DMS53 treated with DMSO at 0.1 percent for 48 hours (cell line): Measurements from ENCODE around the gene ROBO1.

Experiments
- DNase-seq: peaks from one replicate; lab custom pipeline; 2025; ENCODE audit not compliant: unreplicated experiment; lab: John Stamatoyannopoulos, UW

Gene ROBO1

DNA sequence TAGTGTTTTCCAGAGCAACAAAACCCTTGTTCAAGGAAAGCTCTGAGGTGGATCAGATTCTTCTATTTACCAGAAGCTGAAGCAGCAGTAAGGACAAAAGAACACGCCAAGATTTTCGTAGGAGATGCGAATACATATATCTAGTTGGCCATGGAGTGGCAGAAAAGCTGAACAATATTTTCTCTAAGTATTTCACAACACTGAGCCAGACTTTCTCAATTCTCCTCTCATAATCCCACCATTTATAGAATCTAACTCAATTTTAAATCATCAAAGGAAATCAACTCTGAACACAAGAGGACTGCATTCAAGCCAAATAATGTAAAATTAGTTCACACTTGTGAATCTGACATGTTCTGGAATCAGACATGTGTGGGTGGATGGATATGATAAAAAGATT lies 775.0 kb downstream of the ROBO1 start:
- DNase-seq: no peak

DNA sequence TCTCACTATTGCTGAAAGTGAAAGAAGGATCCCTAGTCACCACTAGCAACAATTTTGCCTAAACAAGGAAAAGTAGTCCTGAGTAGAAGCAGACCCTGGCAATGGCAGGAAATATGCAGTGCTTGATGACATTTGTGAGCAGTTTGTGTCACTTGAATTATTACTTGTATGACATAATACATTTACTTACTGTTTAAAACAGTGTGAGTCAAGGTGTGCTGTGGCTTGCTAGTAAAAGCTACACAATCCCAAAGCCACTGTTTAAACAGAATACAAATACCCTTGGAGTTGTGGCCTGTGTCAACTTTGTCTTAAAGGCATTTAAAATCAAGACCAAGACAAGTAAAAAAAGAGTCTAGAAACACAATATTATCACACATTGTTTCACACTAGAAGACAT lies 775.4 kb downstream of the ROBO1 start:
- DNase-seq: no peak

DNA sequence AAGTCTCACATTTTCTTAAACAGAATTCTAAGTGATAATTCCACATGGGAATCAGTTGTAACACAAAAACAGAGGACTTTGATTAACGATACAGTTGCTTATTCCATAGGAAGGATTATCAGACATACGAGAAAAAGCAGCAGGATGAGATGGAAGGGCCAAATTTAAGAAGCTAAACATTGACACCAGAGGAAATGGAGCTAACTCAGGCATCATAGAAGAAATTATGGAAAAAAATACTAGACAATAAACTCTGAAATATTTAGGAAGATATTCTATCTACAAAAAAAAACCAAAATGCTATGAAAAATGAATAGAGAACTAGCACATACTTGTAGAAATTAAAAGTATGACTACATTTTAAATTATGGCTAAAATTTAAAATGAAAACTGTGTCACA lies 776.1 kb downstream of the ROBO1 start:
- DNase-seq: no peak

DNA sequence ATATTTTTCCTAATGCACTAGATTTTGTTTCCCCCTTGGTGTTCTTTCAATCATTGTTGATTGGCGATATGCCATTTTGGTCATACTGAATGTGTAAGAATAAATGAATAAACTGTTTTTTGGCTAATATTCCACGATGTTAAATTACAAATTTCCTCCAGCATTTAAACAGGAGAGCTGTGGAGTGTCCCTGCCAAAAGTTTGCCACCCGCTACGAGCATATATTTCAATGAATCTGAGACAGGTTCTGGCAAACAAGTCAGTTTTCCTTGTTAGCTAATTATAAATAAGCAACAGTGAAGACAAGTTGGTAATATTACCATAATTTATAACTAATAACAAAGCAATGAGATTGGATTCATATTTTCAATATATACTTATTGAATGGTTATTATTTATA lies 777.6 kb downstream of the ROBO1 start:
- no peak for DNase-seq

DNA sequence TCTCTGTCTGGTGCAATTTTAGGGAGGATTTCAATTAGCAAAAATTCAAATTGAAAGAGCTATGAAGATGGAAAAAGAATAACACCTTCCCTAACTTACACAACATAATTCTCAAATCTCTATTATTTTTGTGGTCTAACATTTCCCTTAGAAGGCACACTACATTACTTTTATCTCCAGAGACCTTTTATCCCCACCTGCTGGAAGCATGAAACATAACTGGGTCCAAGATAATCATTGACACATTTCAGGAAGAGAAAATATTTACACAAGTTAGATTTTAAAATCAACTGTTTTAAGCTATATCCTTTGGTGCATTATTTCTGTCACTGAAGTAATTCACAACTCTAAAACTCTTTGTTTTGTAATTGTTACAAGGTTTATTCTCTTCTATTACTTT lies 779.5 kb downstream of the ROBO1 start:
- DNase-seq: no peak

DNA sequence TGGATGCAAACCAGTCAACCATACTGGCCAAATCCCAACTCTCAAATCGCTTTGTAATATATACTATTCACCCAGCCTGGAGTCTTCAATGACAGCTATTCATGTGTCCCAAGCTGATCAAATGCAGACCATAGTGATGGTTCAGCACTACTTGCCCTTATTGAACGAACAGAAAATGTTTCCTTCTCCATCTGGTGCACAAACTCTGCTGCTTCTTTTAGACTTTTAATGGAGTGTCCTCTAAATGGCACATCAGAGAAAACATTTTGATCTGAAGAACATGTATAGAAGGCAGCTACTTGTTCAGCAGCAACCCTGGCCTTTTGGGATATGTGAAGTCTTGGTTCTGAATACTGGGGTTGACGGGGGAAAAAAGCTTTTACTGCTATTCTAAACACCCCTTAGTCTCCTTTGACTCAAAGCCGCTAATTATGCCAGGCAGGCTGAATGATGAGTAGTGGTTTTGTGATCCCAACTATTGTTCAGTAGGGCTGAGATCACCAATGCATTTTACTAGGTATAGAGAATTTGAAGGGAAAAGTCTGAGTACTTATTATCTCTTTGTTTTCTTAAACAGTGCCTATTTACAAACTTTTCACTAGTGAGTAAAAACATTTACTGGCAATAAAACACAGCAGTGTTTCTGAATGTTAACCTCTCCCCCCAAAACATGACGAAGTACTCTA lies 781.2 kb downstream of the ROBO1 start:
- no peak for DNase-seq

- no peak for DNase-seq
Observed at GRCh38 chr3:78985981-78986380, 781.8 kb downstream of the ROBO1 start.

DNA sequence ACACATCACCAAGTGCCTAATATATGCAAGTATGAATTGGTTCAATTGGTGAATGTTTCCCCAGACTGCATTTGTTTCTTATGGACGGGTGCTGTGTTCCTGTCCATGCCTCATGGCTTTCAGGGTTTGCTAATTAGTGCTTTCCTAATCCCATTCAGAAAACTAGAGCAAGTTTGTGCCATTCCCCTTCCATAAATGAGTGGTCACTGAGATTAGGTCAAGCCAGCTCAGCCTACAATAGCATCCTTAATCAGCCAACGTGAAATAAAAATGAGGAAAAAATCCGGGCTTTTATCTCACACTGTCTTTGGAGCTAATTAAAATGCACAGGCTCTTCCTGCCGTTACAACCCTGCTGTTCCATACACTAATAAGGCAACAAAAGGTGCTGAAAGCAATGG lies 788.8 kb downstream of the ROBO1 start:
- DNase-seq: no peak

GRCh38 chr3:78978037-78978436 lies 789.8 kb downstream of the ROBO1 start:
- DNase-seq: no peak

DNA sequence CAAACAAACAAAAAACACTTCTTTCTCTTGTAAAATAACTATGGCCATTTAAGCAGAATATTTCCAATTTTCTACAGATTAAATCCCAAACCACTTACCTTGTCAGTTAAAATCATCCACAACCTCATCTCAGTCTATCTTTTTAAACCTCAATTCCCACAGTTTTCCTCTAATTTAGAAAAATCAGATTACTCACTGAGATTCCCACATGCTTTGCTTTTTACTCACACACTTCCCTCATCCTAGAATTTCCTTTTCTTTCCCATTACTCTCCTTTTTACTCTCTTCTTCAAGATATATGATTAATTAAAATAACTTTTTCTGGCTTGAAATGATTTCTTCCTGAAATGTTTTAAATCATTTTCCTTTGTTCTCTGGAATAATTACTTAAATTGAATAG lies 790.7 kb downstream of the ROBO1 start:
- no peak for DNase-seq

- DNase-seq: no peak
Observed at GRCh38 chr3:78976200-78976599, 791.6 kb downstream of the ROBO1 start.

DNA sequence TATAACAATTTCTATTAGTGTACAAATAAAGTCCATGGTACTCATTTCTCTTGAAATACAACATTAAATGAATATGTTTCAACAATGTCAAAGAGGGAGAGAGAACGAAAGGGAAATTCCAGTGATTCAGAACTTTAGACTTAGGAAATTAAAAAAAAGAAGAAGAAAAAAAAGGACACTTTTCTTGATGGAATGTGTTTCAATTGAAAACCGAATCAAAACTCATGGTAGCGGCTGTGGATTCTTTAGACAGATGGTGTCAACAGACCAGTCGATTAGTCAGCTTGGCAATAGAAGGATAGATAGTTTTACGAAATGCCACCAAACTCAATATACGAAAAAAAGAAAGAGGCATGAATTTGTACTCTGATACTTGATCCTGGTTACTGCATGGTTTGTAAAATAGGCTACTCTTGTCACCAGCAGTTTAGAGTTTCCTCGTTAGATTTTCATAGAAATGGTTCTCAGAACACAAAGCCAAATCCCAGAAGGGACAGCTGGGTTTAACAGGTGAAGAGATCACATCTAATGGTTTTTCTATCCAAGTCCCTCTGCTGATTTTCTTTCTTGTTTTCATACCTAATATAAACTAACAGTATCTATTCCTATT lies 793.5 kb downstream of the ROBO1 start:
- DNase-seq: no peak

DNA sequence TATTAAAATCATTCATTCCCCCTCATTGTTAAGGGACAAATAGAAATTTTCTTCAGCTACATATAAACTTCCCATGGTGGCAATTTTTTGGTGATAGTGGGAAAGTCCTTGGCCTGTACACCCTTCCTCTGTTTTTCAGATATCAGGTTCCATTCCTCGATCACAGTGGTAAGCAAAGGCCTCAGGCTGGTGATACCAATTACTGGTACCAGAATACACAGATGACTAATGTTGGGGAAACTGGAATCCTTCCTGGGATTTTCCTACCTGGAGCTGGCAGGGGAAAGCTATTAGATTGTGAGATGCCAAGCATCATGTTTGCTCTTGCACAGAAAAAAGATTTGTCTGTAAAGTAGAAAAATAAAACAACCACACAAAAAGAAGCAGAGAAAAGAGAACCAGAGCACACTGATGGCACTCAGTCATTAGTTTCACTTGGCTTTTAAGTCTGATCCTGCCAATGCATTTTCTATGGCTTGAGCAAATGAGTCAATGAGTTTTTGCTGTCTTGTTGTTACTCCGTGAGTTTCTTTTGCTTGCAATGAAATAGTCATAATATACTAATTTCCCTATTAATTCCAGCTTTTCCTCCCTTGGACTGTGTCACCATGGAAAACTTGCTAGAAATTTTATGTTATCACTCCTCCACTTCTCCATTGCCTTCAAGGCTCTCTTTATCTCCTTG lies 795.0 kb downstream of the ROBO1 start:
- no peak for DNase-seq

- DNase-seq: no peak
Observed at GRCh38 chr3:78970656-78971055, 797.1 kb downstream of the ROBO1 start.

- DNase-seq: no peak
Observed at GRCh38 chr3:78969483-78969882, 798.3 kb downstream of the ROBO1 start.

DNA sequence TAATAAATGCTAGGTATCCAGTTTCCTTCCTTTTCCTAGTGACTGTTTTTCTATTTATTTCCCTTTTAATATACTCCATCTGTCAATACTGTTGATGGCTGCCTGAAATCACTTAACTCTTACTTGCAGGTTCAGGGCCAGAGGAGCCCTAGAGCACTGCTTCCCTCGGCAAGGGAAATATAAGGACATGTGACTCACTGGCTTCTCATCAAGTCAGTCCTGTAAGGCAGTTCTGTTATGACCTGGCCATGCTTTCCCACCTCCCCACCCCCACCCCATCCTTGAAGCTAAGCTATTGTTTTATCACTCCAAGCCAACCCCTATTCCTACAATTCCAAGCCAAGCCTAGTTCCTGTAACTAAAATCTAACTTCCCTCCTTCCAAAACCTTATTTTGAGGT lies 800.7 kb downstream of the ROBO1 start:
- no peak for DNase-seq

- DNase-seq: no peak
Observed at GRCh38 chr3:78963771-78964170, 804.0 kb downstream of the ROBO1 start.

DNA sequence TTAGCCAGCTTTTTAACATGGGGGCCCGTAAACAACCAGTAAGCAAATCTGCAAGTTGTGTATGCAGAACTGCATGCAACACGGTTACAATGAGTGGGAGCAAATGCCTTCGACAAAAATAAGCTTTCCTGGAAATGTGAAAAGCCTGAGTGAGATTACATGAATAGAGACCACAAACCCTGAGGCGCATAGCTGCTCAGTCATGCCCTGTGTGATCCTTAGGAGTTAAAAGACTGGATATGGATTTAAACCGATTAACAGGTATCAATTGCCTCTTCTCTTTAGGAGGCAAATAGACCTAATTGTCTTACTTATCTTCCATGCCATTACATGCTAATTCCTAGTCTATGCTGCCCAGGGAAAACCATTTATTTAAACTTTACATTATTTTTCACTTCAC lies 810.3 kb downstream of the ROBO1 start:
- no peak for DNase-seq

DNA sequence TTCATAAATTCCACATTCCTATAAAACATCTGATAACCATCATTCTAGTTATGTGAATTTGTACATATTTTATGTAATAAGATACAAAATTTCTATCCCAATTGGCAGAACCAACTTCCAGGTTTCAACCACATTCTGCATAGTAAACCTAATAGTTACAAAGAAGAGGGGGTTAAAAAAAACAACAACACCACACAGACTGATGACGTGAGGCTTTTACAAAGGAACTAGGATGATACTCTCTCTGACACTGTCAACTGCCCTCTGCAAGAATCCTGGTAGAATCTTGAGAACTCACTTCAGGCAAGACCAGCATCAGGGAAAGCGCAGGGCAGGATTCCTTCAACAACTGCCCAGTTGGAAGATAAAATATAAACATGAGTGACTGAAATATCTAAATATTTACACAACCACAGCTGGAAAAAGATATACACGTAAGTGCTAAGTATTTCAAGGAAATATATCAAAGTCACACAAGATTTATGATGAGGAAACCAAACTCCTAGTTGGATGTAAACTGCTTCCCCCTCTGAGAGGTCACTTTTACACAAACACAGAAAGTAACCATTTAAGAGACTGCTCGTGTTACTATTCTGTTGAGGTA lies 816.4 kb downstream of the ROBO1 start:
- DNase-seq: no peak

DNA sequence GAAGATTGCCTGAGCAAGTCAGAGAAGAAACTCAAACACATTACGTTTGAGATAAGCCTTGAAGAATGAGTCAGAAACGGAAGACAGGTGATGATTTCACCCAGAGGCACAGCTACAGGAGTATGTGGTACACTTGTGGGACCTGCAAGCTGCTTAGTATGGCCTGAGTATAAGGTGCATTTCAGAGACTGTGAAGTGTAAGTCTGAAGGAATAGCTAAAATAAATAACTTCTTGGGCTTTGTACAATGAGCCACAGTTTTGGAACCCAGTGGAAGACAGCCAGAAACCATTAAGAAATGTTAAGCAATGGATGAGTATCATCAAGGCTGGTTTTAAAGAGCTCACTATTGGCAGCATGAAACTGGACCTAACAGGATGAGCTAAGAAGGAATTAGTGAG lies 826.2 kb downstream of the ROBO1 start:
- peak; percentile 13 for DNase-seq

- DNase-seq: no peak
Observed at GRCh38 chr3:78940626-78941025, 827.2 kb downstream of the ROBO1 start.

DNA sequence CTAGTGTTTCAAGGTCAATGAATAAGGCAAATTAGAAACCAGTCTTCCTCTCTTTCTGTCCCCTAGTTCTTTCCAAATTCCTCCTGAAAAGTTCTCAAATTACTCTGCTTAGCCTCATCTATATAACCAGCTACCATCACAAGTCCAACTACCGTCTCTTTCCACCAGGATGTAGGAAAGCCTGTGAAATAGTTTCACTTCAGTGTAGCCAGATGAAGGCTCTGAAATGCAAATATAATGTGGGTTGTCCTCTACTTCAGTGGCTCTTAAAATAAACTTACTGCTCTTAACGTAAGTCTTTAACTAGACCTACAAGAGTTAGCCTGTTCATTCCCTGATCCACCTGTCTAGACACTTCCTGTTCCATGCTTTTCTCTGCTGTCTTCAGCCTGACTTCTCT lies 827.7 kb downstream of the ROBO1 start:
- no peak for DNase-seq
